Measurements from ENCODE around the gene CTAGE1.
"Not testable (repeated sequence)": the region's sequence is repeated elsewhere in the genome, so short reads cannot be mapped to it uniquely, and the experiment has no call there.

Gene CTAGE1

DNA sequence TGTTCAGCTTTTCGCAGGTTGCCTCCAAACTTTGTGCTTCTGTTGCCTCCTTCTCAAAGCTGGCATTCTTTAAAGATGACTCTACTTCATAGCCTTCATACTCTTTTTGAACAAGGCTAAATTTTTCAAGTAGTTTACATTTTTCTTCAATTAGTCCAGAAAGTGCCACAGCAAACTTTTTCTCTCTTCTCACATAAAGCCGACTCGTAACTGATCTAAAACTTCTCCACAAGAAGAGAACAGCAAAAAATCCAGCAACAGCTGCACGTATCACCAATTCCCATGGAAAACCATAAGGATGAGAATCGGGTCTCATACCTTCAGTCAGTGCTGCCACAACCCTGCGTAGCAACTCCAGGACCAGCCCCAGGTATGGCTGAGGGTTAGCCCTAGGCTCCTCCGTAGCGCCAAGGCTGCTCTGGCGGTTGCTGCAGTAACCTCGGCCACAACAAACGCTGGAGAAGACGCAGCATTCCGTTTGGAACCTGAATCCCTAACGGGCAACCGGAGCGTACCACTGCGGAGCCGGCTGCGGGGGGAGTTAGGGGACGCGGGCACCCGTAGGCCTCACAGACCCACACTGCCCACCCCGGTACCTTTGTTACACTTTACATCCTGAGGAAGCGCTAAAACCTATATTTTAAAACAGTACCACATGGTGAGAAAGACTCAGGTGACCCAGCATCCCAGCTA lies at the start of gene CTAGE1:
TSS of gene CTAGE1 (minus strand) at position 420 of the 693 bp plus-strand sequence. CDS start at position 316, 104 bp downstream.
- no peaks in the 10 kb centered on the region for H3K9me3 Mint-ChIP-seq
- H3K27ac Mint-ChIP-seq: no peak within 1 kb of the TSS
- no peaks in the 10 kb centered on the region for H3K27me3 Mint-ChIP-seq
- no peaks in the 10 kb centered on the region for H3K4me1 Mint-ChIP-seq (ENCODE audit: low read depth)
- no peaks in the 10 kb centered on the region for H3K36me3 Mint-ChIP-seq (ENCODE audit: low read depth)
- no peak within 1 kb of the TSS for H3K4me3 Mint-ChIP-seq

DNA sequence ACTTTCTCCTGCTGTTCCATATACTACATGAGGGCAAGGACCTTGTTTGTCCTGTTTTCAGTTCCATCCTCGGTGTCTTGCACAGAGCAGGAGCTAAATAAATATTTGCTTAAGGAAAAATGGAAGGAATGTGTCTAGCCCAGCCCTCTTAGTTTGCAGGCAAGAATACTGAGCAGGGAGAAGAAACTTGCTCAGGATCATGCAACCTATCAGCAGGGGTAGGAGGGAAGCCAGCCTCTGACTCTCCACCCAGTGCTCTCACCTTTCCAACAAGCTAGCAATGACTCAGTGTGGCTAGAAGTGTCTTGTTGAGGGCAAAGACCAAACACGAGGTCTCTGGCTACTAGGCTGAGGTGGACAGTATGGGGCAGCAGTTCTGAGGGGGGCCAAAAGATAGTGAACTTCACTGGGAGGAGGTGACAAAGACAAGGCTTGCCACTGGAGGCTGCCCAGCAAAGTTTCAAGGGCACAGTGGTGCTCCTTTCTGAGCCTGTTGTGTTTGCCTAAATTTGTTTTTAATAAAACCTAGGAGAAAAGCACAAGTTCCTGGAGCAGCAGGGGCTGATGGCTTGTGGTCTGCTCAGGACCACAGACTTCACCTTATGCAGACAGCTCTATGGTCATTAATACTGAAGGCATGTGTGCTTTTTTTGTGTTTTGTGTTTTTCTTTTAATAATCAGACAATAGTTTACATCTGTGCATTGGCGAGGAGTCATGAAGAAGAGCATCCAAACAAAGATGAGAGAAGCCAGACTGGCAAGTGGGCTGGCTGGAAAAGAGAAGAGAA lies 49.1 kb upstream of the CTAGE1 start:
- H3K27me3 Mint-ChIP-seq: no peaks in the 10 kb centered on the region
- no peaks in the 10 kb centered on the region for H3K36me3 Mint-ChIP-seq (ENCODE audit: low read depth)
- H3K9me3 Mint-ChIP-seq: no peaks in the 10 kb centered on the region
- H3K4me3 Mint-ChIP-seq: no peak overlapping the region
- H3K4me1 Mint-ChIP-seq (ENCODE audit: low read depth): peaks cover 11% of the 10 kb centered on the region
- H3K27ac Mint-ChIP-seq: no peak overlapping the region

- no peaks in the 10 kb centered on the region for H3K9me3 Mint-ChIP-seq
- peaks cover 11% of the 10 kb centered on the region for H3K4me1 Mint-ChIP-seq (ENCODE audit: low read depth)
- H3K27ac Mint-ChIP-seq: peak overlapping the region; percentile 14
- H3K27me3 Mint-ChIP-seq: no peaks in the 10 kb centered on the region
- H3K4me3 Mint-ChIP-seq: no peak overlapping the region
- no peaks in the 10 kb centered on the region for H3K36me3 Mint-ChIP-seq (ENCODE audit: low read depth)
These were observed 48.2 kb upstream of the CTAGE1 start for GRCh38 chr18:22465859-22466457.

DNA sequence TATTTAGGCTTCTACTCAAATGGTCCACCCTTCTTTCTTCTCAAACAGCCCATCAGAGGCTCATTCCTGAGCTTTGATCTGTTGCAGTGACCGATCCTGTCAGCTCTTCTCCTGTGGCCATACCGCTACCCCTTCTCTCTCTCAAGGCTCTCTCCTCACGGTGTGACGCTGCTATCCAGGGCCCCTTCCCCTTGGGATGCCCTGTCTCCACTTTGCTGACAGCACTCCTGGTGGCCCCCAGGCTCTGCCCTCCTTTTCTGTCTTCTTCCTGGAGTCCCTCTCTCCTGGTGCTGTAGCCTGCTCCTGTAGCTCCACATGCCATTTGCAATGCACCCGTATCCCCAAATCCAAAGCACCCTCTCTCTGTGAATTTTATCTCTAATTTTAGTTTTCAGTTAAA lies 45.4 kb upstream of the CTAGE1 start:
- H3K36me3 Mint-ChIP-seq (ENCODE audit: low read depth): no peaks in the 10 kb centered on the region
- H3K4me1 Mint-ChIP-seq (ENCODE audit: low read depth): peaks cover 11% of the 10 kb centered on the region
- no peak overlapping the region for H3K4me3 Mint-ChIP-seq
- H3K27ac Mint-ChIP-seq: no peak overlapping the region
- no peaks in the 10 kb centered on the region for H3K9me3 Mint-ChIP-seq
- no peaks in the 10 kb centered on the region for H3K27me3 Mint-ChIP-seq

- Mint-ChIP-seq H3K4me1 (ENCODE audit: low read depth) (no peaks in the 10 kb centered on the region), H3K9me3 (no peaks in the 10 kb centered on the region), H3K27me3 (no peaks in the 10 kb centered on the region), H3K36me3 (ENCODE audit: low read depth) (no peaks in the 10 kb centered on the region), H3K4me3 (no peak overlapping the region), H3K27ac (no peak overlapping the region)
These were observed 41.8 kb upstream of the CTAGE1 start for GRCh38 chr18:22459491-22459890.

GRCh38 chr18:22457524-22457923 lies 39.8 kb upstream of the CTAGE1 start:
- Mint-ChIP-seq H3K4me1 (ENCODE audit: low read depth) (peaks cover 3% of the 10 kb centered on the region), H3K27ac (no peak overlapping the region), H3K4me3 (no peak overlapping the region), H3K36me3 (ENCODE audit: low read depth) (no peaks in the 10 kb centered on the region), H3K27me3 (no peaks in the 10 kb centered on the region), H3K9me3 (no peaks in the 10 kb centered on the region)

GRCh38 chr18:22456547-22456946 lies 38.8 kb upstream of the CTAGE1 start:
- Mint-ChIP-seq H3K36me3 (ENCODE audit: low read depth) (no peaks in the 10 kb centered on the region), H3K4me3 (no peak overlapping the region), H3K9me3 (no peaks in the 10 kb centered on the region), H3K4me1 (ENCODE audit: low read depth) (peaks cover 3% of the 10 kb centered on the region), H3K27me3 (no peaks in the 10 kb centered on the region), H3K27ac (no peak overlapping the region)

DNA sequence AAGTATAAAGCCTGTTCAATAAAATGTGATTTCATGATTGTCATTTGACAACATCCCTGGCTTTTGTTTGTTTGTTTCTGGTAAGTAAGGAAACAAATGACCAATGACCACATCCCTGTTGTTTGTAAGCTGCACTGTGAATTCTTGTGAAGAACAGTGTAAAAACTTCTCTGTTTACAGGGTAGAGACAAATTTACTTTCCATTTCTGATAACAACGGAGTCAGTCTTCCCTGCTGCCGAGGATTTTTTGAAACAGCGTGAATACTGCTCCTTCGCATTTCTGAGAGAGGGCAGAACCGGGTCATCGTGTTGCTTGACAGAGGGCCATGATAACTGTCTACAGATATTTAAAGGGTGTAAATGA lies 38.4 kb upstream of the CTAGE1 start:
- H3K4me3 Mint-ChIP-seq: no peak overlapping the region
- no peaks in the 10 kb centered on the region for H3K27me3 Mint-ChIP-seq
- no peak overlapping the region for H3K27ac Mint-ChIP-seq
- peaks cover 3% of the 10 kb centered on the region for H3K4me1 Mint-ChIP-seq (ENCODE audit: low read depth)
- H3K36me3 Mint-ChIP-seq (ENCODE audit: low read depth): no peaks in the 10 kb centered on the region
- H3K9me3 Mint-ChIP-seq: no peaks in the 10 kb centered on the region

DNA sequence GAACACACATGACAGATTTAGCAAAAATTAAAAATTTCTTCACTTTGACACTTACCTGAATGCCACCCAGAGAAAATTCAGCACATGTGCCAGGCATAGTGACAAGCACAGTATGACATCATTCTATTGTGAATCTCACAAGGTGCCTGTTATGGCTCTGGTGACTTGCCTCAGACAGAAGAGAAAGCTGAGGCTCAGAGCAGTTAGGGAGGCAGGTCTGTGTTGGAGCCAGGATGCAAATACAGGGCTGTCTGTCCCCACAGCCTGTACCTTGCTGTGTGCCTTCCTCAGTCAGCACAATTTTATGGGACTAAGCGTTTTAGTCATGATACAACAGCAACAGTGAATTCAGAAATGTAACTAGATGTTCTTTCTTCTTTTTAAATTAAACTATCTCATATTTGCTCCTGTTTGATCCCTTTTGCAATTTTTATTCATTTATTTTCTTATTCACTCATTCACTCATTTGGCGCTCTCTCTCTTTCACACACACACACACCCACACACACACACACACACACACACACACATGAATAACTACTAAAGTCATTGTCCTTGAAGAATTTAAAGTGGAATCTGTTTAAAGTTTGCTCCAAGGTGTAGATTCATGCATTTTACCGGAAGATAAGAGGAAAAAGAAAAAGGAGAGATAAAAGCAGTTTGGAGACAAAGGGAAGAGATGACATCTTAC lies 37.9 kb upstream of the CTAGE1 start:
- Mint-ChIP-seq H3K27me3 (no peaks in the 10 kb centered on the region), H3K36me3 (ENCODE audit: low read depth) (no peaks in the 10 kb centered on the region), H3K27ac (no peak overlapping the region), H3K4me3 (no peak overlapping the region), H3K9me3 (peaks cover 1% of the 10 kb centered on the region), H3K4me1 (ENCODE audit: low read depth) (peaks cover 3% of the 10 kb centered on the region)

GRCh38 chr18:22453315-22453714 lies 35.6 kb upstream of the CTAGE1 start:
- Mint-ChIP-seq H3K27me3 (no peaks in the 10 kb centered on the region), H3K4me3 (no peak overlapping the region), H3K27ac (no peak overlapping the region), H3K4me1 (ENCODE audit: low read depth) (peaks cover 3% of the 10 kb centered on the region), H3K36me3 (ENCODE audit: low read depth) (peaks cover 7% of the 10 kb centered on the region), H3K9me3 (peaks cover 20% of the 10 kb centered on the region)

DNA sequence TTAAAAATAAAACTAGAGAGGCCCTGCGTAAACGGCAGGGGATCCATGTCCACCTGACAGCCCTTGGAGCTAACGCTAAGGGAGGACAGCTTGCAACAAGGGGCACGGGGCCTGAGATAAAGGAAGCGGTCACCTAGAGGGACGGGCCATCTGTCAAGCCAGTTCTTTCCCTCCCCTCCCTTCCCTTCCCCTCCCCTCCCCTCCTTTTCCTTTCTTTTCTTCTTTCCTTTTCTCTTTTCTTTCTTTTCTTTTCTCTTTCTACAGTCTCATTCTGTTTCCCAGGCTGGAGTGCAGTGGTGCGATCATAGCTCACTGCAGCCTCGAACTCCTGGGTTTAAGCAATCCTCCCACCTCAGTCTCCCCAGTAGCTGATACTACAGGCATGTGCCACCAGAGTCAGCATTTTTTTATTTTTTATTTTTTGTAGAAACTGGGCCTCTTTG lies 34.5 kb upstream of the CTAGE1 start:
- peaks cover 20% of the 10 kb centered on the region for H3K9me3 Mint-ChIP-seq
- peaks cover 3% of the 10 kb centered on the region for H3K4me1 Mint-ChIP-seq (ENCODE audit: low read depth)
- H3K4me3 Mint-ChIP-seq: no peak overlapping the region
- no peak overlapping the region for H3K27ac Mint-ChIP-seq
- H3K27me3 Mint-ChIP-seq: no peaks in the 10 kb centered on the region
- peaks cover 7% of the 10 kb centered on the region for H3K36me3 Mint-ChIP-seq (ENCODE audit: low read depth)

DNA sequence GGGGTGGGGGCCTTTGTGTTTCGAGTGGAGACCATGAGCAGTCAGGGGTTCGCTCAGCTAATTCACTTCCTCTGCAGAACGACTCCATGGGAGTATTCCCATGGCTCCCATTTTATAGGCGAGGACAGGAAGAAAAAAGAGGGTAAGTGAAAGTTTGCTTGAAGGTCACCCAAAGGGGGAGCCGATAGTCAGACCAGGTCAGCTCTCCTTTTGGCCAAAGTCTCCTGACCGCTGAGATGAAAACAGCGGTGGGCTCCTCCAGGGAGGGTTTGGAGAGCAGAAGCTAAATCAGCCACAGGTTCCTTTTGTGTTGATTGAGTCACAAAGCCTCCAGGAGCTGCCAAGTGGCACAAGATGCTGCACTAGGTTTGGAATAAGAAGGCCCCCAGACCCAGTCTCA lies 34.1 kb upstream of the CTAGE1 start:
- peaks cover 3% of the 10 kb centered on the region for H3K4me1 Mint-ChIP-seq (ENCODE audit: low read depth)
- no peak overlapping the region for H3K27ac Mint-ChIP-seq
- no peaks in the 10 kb centered on the region for H3K27me3 Mint-ChIP-seq
- no peak overlapping the region for H3K4me3 Mint-ChIP-seq
- peaks cover 20% of the 10 kb centered on the region for H3K9me3 Mint-ChIP-seq
- peaks cover 7% of the 10 kb centered on the region for H3K36me3 Mint-ChIP-seq (ENCODE audit: low read depth)

DNA sequence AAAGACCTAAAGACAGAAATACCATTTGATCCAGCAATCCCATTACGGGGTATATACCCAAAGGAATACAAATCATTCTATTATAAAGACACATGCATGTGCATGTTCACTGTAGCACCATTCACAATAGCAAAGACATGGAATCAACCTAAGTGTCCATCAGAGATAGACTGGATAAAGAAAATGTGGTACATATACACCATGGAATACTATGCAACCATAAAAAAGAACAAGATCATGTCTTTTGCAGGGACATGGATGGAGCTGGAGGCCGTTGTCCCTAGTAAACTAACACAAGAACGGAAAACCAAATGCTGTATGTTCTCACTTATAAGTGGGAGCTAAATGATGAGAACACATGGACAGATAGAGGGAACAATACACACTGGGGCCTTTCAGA lies 33.1 kb upstream of the CTAGE1 start:
- not testable (repeated sequence) for H3K36me3 Mint-ChIP-seq (ENCODE audit: low read depth); H3K4me3 Mint-ChIP-seq; H3K27ac Mint-ChIP-seq; H3K4me1 Mint-ChIP-seq (ENCODE audit: low read depth); H3K27me3 Mint-ChIP-seq
- H3K9me3 Mint-ChIP-seq: peaks cover 20% of the 10 kb centered on the region

- H3K27ac Mint-ChIP-seq; H3K36me3 Mint-ChIP-seq (ENCODE audit: low read depth); H3K27me3 Mint-ChIP-seq; H3K4me3 Mint-ChIP-seq; H3K4me1 Mint-ChIP-seq (ENCODE audit: low read depth): not testable (repeated sequence)
- peaks cover 20% of the 10 kb centered on the region for H3K9me3 Mint-ChIP-seq
These were observed 32.6 kb upstream of the CTAGE1 start for GRCh38 chr18:22450318-22450717.

DNA sequence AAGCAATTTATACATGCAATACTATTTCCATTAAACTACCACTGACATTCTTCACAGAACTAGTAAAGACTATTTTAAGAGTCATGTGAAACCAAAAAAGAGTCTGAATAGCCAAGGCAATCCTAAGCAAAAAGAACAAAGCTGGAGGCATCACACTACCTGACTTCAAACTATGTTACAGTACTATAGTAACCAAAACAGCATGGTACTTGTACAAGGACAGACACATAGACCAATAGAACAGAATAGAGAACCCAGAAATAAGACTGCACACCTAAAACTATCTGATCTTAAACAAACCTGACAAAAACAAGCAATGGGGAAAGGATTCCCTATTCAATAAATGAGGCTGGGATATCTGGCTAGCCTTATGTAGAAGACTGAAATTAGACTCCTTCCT lies 32.0 kb upstream of the CTAGE1 start:
- not testable (repeated sequence) for H3K27ac Mint-ChIP-seq; H3K27me3 Mint-ChIP-seq; H3K4me1 Mint-ChIP-seq (ENCODE audit: low read depth); H3K4me3 Mint-ChIP-seq; H3K36me3 Mint-ChIP-seq (ENCODE audit: low read depth)
- H3K9me3 Mint-ChIP-seq: peaks cover 20% of the 10 kb centered on the region
